H1 (cell line): ENCODE data around the gene ETV7. TPM values are rescaled to one million over a fixed set of nuclear protein-coding genes. Genes with fewer than 3 reads are reported as not detected.

Experiments used
- CTCF ChIA-PET: fragments of 300-600 bp; sonication (Branson Sonifier 250); formaldehyde crosslinking; loops from one replicate; lab custom pipeline; 2021; ENCODE audit not compliant: partially characterized antibody; lab: Charles Lee
- POLR2A ChIA-PET: fragments of 300-600 bp; sonication (Branson Sonifier 250); formaldehyde crosslinking; loops from one replicate; lab custom pipeline; 2021; ENCODE audit warnings: inconsistent platforms; ENCODE audit not compliant: partially characterized antibody; lab: Charles Lee
- DNase-seq, 2 experiments: peaks; one replicate each; pipeline versions ENCODE4 v3.0.0 to v3.0.0-alpha.2; 2010 to 2022; ENCODE audit warnings: low spot score in 2 of 2, low read depth in 1 of 2, mixed read lengths in 1 of 2
- FAIRE-seq: peaks from 2 replicates; lab custom pipeline; 2011; peaks lifted over from hg19 to GRCh38; lab: Jason Lieb, UNC
- H2AFZ ChIP-seq: 2 replicates; pipeline ENCODE4 v1.8.1; 2012; ENCODE audit warnings: low read length, inconsistent platforms
- H2AK5ac ChIP-seq: 2 replicates; pipeline ENCODE4 v1.6.1; 2013; ENCODE audit warnings: low read depth, low read length
- H2BK120ac ChIP-seq: replicated peaks from 2 replicates; pipeline ENCODE3; 2013; ENCODE audit warnings: low read depth, low read length, inconsistent platforms
- H2BK12ac ChIP-seq: 2 replicates; pipeline ENCODE4 v1.6.1; 2013; ENCODE audit warnings: low read depth, low read length
- H2BK15ac ChIP-seq: 2 replicates; pipeline ENCODE4 v1.6.1; 2013; ENCODE audit warnings: low read length
- H2BK20ac ChIP-seq: 2 replicates; pipeline ENCODE4 v1.6.1; 2013; ENCODE audit warnings: low read length
- H2BK5ac ChIP-seq: 2 replicates; pipeline ENCODE4 v1.6.1; 2013; ENCODE audit warnings: low read depth, low read length
- H3K14ac ChIP-seq: 2 replicates; pipeline ENCODE4 v1.6.1; 2013; ENCODE audit warnings: inconsistent platforms; ENCODE audit not compliant: insufficient read length
- H3K18ac ChIP-seq: 2 replicates; pipeline ENCODE4 v1.6.1; 2013; ENCODE audit warnings: low read length; ENCODE audit errors: extremely low read depth
- H3K23ac ChIP-seq: 2 replicates; pipeline ENCODE4 v1.6.1; 2013; ENCODE audit warnings: inconsistent platforms; ENCODE audit not compliant: insufficient read length
- H3K23me2 ChIP-seq: 2 replicates; pipeline ENCODE4 v1.6.1; 2013; ENCODE audit warnings: low read depth, low read length
- H3K27ac ChIP-seq: 2 replicates; pipeline ENCODE4 v1.6.1; 2011; ENCODE audit warnings: low read depth, low read length, inconsistent platforms
- H3K27me3 ChIP-seq, 4 experiments: replicated peaks in 1 of 4; 1 replicate in 1 of 4; 2 replicates in 3 of 4; pipeline versions ENCODE4 v1.6.1 to v1.8.1; 2011 to 2013; ENCODE audit warnings: low read length in 3 of 4, mild to moderate bottlenecking in 3 of 4, inconsistent platforms in 2 of 4, mixed read lengths in 2 of 4, moderate library complexity in 1 of 4; ENCODE audit not compliant: control insufficient read depth in 3 of 4, insufficient read depth in 3 of 4; ENCODE audit errors: extremely low read depth in 1 of 4
- H3K36me3 ChIP-seq, 4 experiments: 2 replicates each; pipeline versions ENCODE4 v1.6.1 to v1.8.1; 2011 to 2013; ENCODE audit warnings: mild to moderate bottlenecking in 4 of 4, low read length in 3 of 4, moderate library complexity in 2 of 4, control low read depth in 1 of 4, inconsistent platforms in 1 of 4; ENCODE audit not compliant: insufficient read depth in 4 of 4, control insufficient read depth in 2 of 4
- H3K4ac ChIP-seq: replicated peaks from 2 replicates; pipeline ENCODE3; 2013; ENCODE audit warnings: low read length, low read depth, mixed read lengths, inconsistent platforms; ENCODE audit not compliant: insufficient read length
- H3K4me1 ChIP-seq, 4 experiments: replicated peaks in 1 of 4; 1 replicate in 1 of 4; 2 replicates in 3 of 4; pipeline versions ENCODE4 v1.6.1 to v1.8.1; 2011 to 2013; ENCODE audit warnings: low read length in 3 of 4, inconsistent platforms in 2 of 4, mixed read lengths in 1 of 4; ENCODE audit not compliant: insufficient read depth in 4 of 4, control insufficient read depth in 3 of 4
- H3K4me2 ChIP-seq, 2 experiments: 2 replicates each; pipeline versions ENCODE4 v1.6.1 to v1.8.1; 2011 to 2013; ENCODE audit warnings: low read depth in 2 of 2, low read length in 2 of 2, control low read depth in 1 of 2, inconsistent platforms in 1 of 2, mild to moderate bottlenecking in 1 of 2; ENCODE audit not compliant: insufficient read depth in 1 of 2
- H3K4me3 ChIP-seq, 4 experiments: fragments of 200-600, 300-600 bp in 1 of 4; sonication (generic), shearing (Covaris generic), sonication (Bioruptor Twin) in 1 of 4; 2 replicates each; pipeline versions ENCODE4 v1.5.1 to v1.8.1; 2011 to 2016; ENCODE audit warnings: low read length in 4 of 4, low read depth in 3 of 4, control low read depth in 2 of 4, inconsistent platforms in 2 of 4, mild to moderate bottlenecking in 2 of 4, mixed read lengths in 1 of 4, moderate library complexity in 1 of 4; ENCODE audit not compliant: insufficient read depth in 2 of 4; ENCODE audit errors: extremely low read depth in 1 of 4
- H3K56ac ChIP-seq: replicated peaks from 2 replicates; pipeline ENCODE3; 2013; ENCODE audit warnings: low read depth, mild to moderate bottlenecking, mixed read lengths, low read length, inconsistent platforms; ENCODE audit not compliant: insufficient read length
- H3K79me1 ChIP-seq: 2 replicates; pipeline ENCODE4 v1.6.1; 2013; ENCODE audit warnings: low read depth, low read length, control low read depth
- H3K79me2 ChIP-seq, 2 experiments: 2 replicates each; pipeline versions ENCODE4 v1.6.1 to v1.8.1; 2012 to 2013; ENCODE audit warnings: low read length in 2 of 2, mild to moderate bottlenecking in 2 of 2, inconsistent platforms in 1 of 2; ENCODE audit not compliant: insufficient read depth in 2 of 2, control insufficient read depth in 1 of 2
- H3K9ac ChIP-seq, 4 experiments: replicated peaks in 1 of 4; 1 replicate in 1 of 4; 2 replicates in 3 of 4; pipeline versions ENCODE4 v1.6.1 to v1.8.1; 2011 to 2013; ENCODE audit warnings: low read depth in 3 of 4, low read length in 3 of 4, control low read depth in 2 of 4, mild to moderate bottlenecking in 2 of 4, moderate library complexity in 2 of 4, inconsistent platforms in 1 of 4; ENCODE audit errors: extremely low read depth in 1 of 4
- H3K9me3 ChIP-seq, 2 experiments: 2 replicates each; pipeline versions ENCODE4 v1.6.1 to v1.8.1; 2012 to 2013; ENCODE audit warnings: mild to moderate bottlenecking in 2 of 2, moderate library complexity in 2 of 2, control low read depth in 1 of 2, inconsistent platforms in 1 of 2, low read depth in 1 of 2, low read length in 1 of 2, mixed read lengths in 1 of 2; ENCODE audit not compliant: insufficient read depth in 2 of 2
- H4K20me1 ChIP-seq, 2 experiments: replicated peaks in 1 of 2; 2 replicates each; pipeline versions ENCODE3 to v1.8.1; 2011 to 2013; ENCODE audit warnings: inconsistent platforms in 2 of 2, low read length in 2 of 2, mild to moderate bottlenecking in 1 of 2; ENCODE audit not compliant: insufficient read depth in 2 of 2, control insufficient read depth in 1 of 2
- H4K5ac ChIP-seq: 2 replicates; pipeline ENCODE4 v1.6.1; 2013; ENCODE audit warnings: low read length, low read depth, mixed read lengths, inconsistent platforms; ENCODE audit not compliant: insufficient read length
- H4K8ac ChIP-seq: 2 replicates; pipeline ENCODE4 v1.8.0; 2013; ENCODE audit warnings: mild to moderate bottlenecking, moderate library complexity, low read length, inconsistent platforms; ENCODE audit not compliant: insufficient read depth; ENCODE audit errors: extremely low read depth
- H4K91ac ChIP-seq: replicated peaks from 2 replicates; pipeline ENCODE3; 2013; ENCODE audit warnings: low read length, mixed read lengths, inconsistent platforms; ENCODE audit not compliant: insufficient read length
- ASH2L ChIP-seq: fragments of 200-600, 300-600 bp; sonication (generic); IDR thresholded peaks from one replicate; pipeline ENCODE4 v1.7.1; 2017; ENCODE audit warnings: low read length
- ATF3 ChIP-seq: IDR thresholded peaks from 2 replicates; pipeline ENCODE4 v1.6.1; 2011; ENCODE audit warnings: low read depth, mild to moderate bottlenecking, low read length; ENCODE audit not compliant: insufficient read depth
- CBX8 ChIP-seq: fragments of 300-800, 300-1000 bp; sonication (generic); IDR thresholded peaks from 2 replicates; pipeline ENCODE4 v1.7.1; 2016; ENCODE audit warnings: low read depth, low read length, borderline replicate concordance
- CEBPB ChIP-seq: IDR thresholded peaks from 2 replicates; pipeline ENCODE4 v1.6.1; 2012; ENCODE audit warnings: low read depth, low read length
- E2F6 ChIP-seq: IDR thresholded peaks from 2 replicates; pipeline ENCODE4 v1.6.1; 2012; ENCODE audit warnings: inconsistent platforms
- FOSL1 ChIP-seq: IDR thresholded peaks from 2 replicates; pipeline ENCODE4 v1.6.1; 2011; ENCODE audit warnings: mild to moderate bottlenecking, low read depth, low read length, moderate library complexity; ENCODE audit not compliant: insufficient read depth
- GABPA ChIP-seq: IDR thresholded peaks from 2 replicates; pipeline ENCODE4 v1.6.1; 2011; ENCODE audit warnings: mild to moderate bottlenecking, low read length, moderate library complexity, borderline replicate concordance; ENCODE audit not compliant: insufficient read depth
- JUN ChIP-seq: IDR thresholded peaks from 2 replicates; pipeline ENCODE4 v1.6.1; 2011; ENCODE audit warnings: low read depth, mild to moderate bottlenecking, improper control_type of control experiment, low read length
- JUND ChIP-seq: IDR thresholded peaks from 2 replicates; pipeline ENCODE4 v1.6.1; 2011; ENCODE audit warnings: mild to moderate bottlenecking, improper control_type of control experiment, low read length
- NANOG ChIP-seq: IDR thresholded peaks from 2 replicates; pipeline ENCODE4 v1.6.1; 2011; ENCODE audit warnings: low read length, low read depth, mild to moderate bottlenecking, inconsistent platforms; ENCODE audit not compliant: insufficient read depth, poor library complexity, severe bottlenecking
- POLR2AphosphoS5 ChIP-seq: IDR thresholded peaks from 2 replicates; pipeline ENCODE4 v1.6.1; 2011; ENCODE audit warnings: low read depth, low read length
- RNF2 ChIP-seq: fragments of 200-900, 300-1000 bp; sonication (generic); IDR thresholded peaks from 2 replicates; pipeline ENCODE4 v1.7.1; 2016; ENCODE audit warnings: borderline replicate concordance, low read depth, mild to moderate bottlenecking, antibody characterized with exemption, low read length; ENCODE audit not compliant: poor library complexity, severe bottlenecking; ENCODE audit errors: missing control alignments
- TBP ChIP-seq: IDR thresholded peaks from 2 replicates; pipeline ENCODE4 v1.6.1; 2011; ENCODE audit warnings: low read depth, low read length, improper control_type of control experiment
- WGBS, 2 experiments: shearing (Covaris generic) in 1 of 2; methylation state at CpG; one replicate each; pipeline versions ENCODE4 v1.1.6 to v1.1.7; 2013 to 2015; ENCODE audit warnings: low lambda C conversion rate in 2 of 2, mixed read lengths in 2 of 2, inconsistent platforms in 1 of 2, low coverage in 1 of 2, missing lambda C conversion rate in 1 of 2; ENCODE audit not compliant: insufficient replicate concordance in 2 of 2, insufficient coverage in 1 of 2, insufficient read length in 1 of 2; ENCODE audit errors: extremely low coverage in 1 of 2, missing lambda C conversion rate in 1 of 2; 5-methylcytosine and 5-hydroxymethylcytosine counted together
- polyA plus RNA-seq, 7 experiments: library from polyadenylated mRNA; depleted of rRNA in 3 of 7; stranded (reverse) in 5 of 7; unstranded in 2 of 7; fragments of >200 nt in 5 of 7; fragments of 200-250 nt in 2 of 7; gene quantifications; 1 replicate in 5 of 7; 2 replicates in 1 of 7; 4 replicates in 1 of 7; pipeline versions ENCODE4 v1.2.1 to v1.2.3, GENCODE V29; 2011 to 2013; ENCODE audit warnings: missing spikeins in 2 of 7, mixed read lengths in 2 of 7
- total RNA-seq: library from RNA; stranded (reverse); fragmentation: NEBNext Ultra II Directional; extraction: Animal tissue kit (Norgen Biotek cat#: 25700); gene quantifications from 2 replicates; pipeline ENCODE4 v1.2.1, GENCODE V29; 2021

Gene ETV7
- total and polyA plus RNA-seq, 2 of the 8 experiments (the other 6 are each of a cell fraction or from before 2014, with no cell fraction given), result 0.54 to 2.4 TPM

GRCh38 chr6:36384095-36384494 lies 3.4 kb downstream of the ETV7 start:
- H3K9me3 ChIP-seq, result no peaks in the 10 kb centered on the region
- H3K14ac ChIP-seq, result no peak overlapping the region
- H2BK15ac ChIP-seq, result no peak overlapping the region
- H2AFZ ChIP-seq, result no peak overlapping the region
- FAIRE-seq, result no peak
- no peak overlapping the region for H3K4ac ChIP-seq
- no peak overlapping the region for H3K9ac ChIP-seq
- H3K56ac ChIP-seq, result no peak overlapping the region
- no peak overlapping the region for H3K23ac ChIP-seq
- no peaks in the 10 kb centered on the region for H3K36me3 ChIP-seq
- peaks cover 12% of the 10 kb centered on the region for H3K23me2 ChIP-seq
- H3K4me1 ChIP-seq, result peaks cover 0 to 11% (median under 1%) of the 10 kb centered on the region in 4 experiments; a peak in 4 of 7 replicates
- no peak overlapping the region for H3K4me2 ChIP-seq
- no peak overlapping the region for H4K8ac ChIP-seq
- H2BK12ac ChIP-seq, result no peak overlapping the region
- no peaks in the 10 kb centered on the region for H4K20me1 ChIP-seq
- DNase-seq, result no peak
- peaks cover 11 to 37% (median 36%) of the 10 kb centered on the region in 4 experiments for H3K27me3 ChIP-seq
- H2AK5ac ChIP-seq, result no peak overlapping the region
- ChIA-PET POLR2A (no interaction called here), CTCF (interaction anchor here (1.2 to 3.2 kb wide), 2 partner anchors 10 to 24 kb away, joined by 5 to 10 read pairs; no protein-coding TSS in a partner anchor)
- H3K79me1 ChIP-seq, result no peaks in the 10 kb centered on the region
- H3K4me3 ChIP-seq, result no peak overlapping the region
- H3K27ac ChIP-seq, result no peak overlapping the region
- WGBS, 2 experiments, result 82% methylated on average over 2 of the region's 2 CpGs; no CpG with 5 or more reads in 1 of the 2 experiments
- H2BK120ac ChIP-seq, result no peak overlapping the region
- no peaks in the 10 kb centered on the region for H3K79me2 ChIP-seq
- H4K5ac ChIP-seq, result no peak overlapping the region
- H3K18ac ChIP-seq, result no peak overlapping the region
- no peak overlapping the region for H2BK20ac ChIP-seq
- no peak overlapping the region for H4K91ac ChIP-seq
- no peak overlapping the region for H2BK5ac ChIP-seq
- TF ChIP-seq NANOG (no peak), CBX8 (no peak), CEBPB (no peak), TBP (no peak), RNF2 (no peak), E2F6 (no peak), ASH2L (no peak), JUN (no peak), ATF3 (no peak), JUND (no peak), FOSL1 (no peak), POLR2AphosphoS5 (no peak), GABPA (no peak)
